ENCODE results near the gene SOD3.

Gene SOD3

GRCh38 chr4:24794916-24795665, at the start of gene SOD3:
SOD3 (plus strand) TSS chr4:24795573; CDS start chr4:24799522, 3,949 bp downstream.
- DNase-seq (ENCODE audit: low read depth, low spot score): peak; percentile 68

- no peak for DNase-seq (ENCODE audit: low read depth, low spot score)
Observed at GRCh38 chr4:24747234-24747975, 48.0 kb upstream of the SOD3 start.

GRCh38 chr4:24748023-24748422, 47.4 kb upstream of the SOD3 start:
- DNase-seq (ENCODE audit: low read depth, low spot score): no peak

GRCh38 chr4:24748758-24749350, 46.5 kb upstream of the SOD3 start:
- DNase-seq (ENCODE audit: low read depth, low spot score): no peak

- DNase-seq (ENCODE audit: low read depth, low spot score): no peak
Observed at GRCh38 chr4:24750106-24750505, 45.3 kb upstream of the SOD3 start.

- no peak for DNase-seq (ENCODE audit: low read depth, low spot score)
Observed at GRCh38 chr4:24751926-24752539, 43.3 kb upstream of the SOD3 start.

GRCh38 chr4:24753519-24753918, 41.9 kb upstream of the SOD3 start:
- DNase-seq (ENCODE audit: low read depth, low spot score): no peak

- DNase-seq (ENCODE audit: low read depth, low spot score): no peak
Observed at GRCh38 chr4:24754571-24754970, 40.8 kb upstream of the SOD3 start.

- DNase-seq (ENCODE audit: low read depth, low spot score): no peak
Observed at GRCh38 chr4:24763631-24764297, 31.6 kb upstream of the SOD3 start.

GRCh38 chr4:24764345-24764744, 31.0 kb upstream of the SOD3 start:
- DNase-seq (ENCODE audit: low read depth, low spot score): no peak

- DNase-seq (ENCODE audit: low read depth, low spot score): no peak
Observed at GRCh38 chr4:24765376-24765988, 29.9 kb upstream of the SOD3 start.

GRCh38 chr4:24768006-24768405, 27.4 kb upstream of the SOD3 start:
- no peak for DNase-seq (ENCODE audit: low read depth, low spot score)

- no peak for DNase-seq (ENCODE audit: low read depth, low spot score)
Observed at GRCh38 chr4:24768604-24769003, 26.8 kb upstream of the SOD3 start.

GRCh38 chr4:24769571-24769970, 25.8 kb upstream of the SOD3 start:
- no peak for DNase-seq (ENCODE audit: low read depth, low spot score)

GRCh38 chr4:24770032-24770584, 25.3 kb upstream of the SOD3 start:
- DNase-seq (ENCODE audit: low read depth, low spot score): no peak

- no peak for DNase-seq (ENCODE audit: low read depth, low spot score)
Observed at GRCh38 chr4:24770667-24771066, 24.7 kb upstream of the SOD3 start.

- DNase-seq (ENCODE audit: low read depth, low spot score): no peak
Observed at GRCh38 chr4:24771241-24771640, 24.1 kb upstream of the SOD3 start.

GRCh38 chr4:24772061-24772705, 23.2 kb upstream of the SOD3 start:
- no peak for DNase-seq (ENCODE audit: low read depth, low spot score)

- no peak for DNase-seq (ENCODE audit: low read depth, low spot score)
Observed at GRCh38 chr4:24772952-24773351, 22.4 kb upstream of the SOD3 start.

- DNase-seq (ENCODE audit: low read depth, low spot score): no peak
Observed at GRCh38 chr4:24774452-24774851, 20.9 kb upstream of the SOD3 start.
